Esophagus squamous epithelium (tissue), 4 donors: ENCODE measurements around the gene CD1C.

Experiments
- POLR2A ChIP-seq, 4 donors: fragments of 450-650 bp; IDR thresholded peaks; one replicate each; pipeline ENCODE4 v1.6.1; 2017; ENCODE audit warnings: antibody characterized with exemption in 4 of 4, mild to moderate bottlenecking in 4 of 4, moderate library complexity in 3 of 4
- TF ChIP-seq, protein P1 (sequence below), 6 experiments: fragments of 450-650 bp in 4 of 6; fragments of 200-600 bp in 2 of 6; sonication (generic) in 2 of 6; IDR thresholded peaks; one replicate each; pipeline ENCODE4 v1.5.1; 2016 to 2019; ENCODE audit warnings: antibody characterized with exemption in 6 of 6, mild to moderate bottlenecking in 4 of 6, moderate library complexity in 4 of 6

- TF ChIP-seq, protein P1, sequence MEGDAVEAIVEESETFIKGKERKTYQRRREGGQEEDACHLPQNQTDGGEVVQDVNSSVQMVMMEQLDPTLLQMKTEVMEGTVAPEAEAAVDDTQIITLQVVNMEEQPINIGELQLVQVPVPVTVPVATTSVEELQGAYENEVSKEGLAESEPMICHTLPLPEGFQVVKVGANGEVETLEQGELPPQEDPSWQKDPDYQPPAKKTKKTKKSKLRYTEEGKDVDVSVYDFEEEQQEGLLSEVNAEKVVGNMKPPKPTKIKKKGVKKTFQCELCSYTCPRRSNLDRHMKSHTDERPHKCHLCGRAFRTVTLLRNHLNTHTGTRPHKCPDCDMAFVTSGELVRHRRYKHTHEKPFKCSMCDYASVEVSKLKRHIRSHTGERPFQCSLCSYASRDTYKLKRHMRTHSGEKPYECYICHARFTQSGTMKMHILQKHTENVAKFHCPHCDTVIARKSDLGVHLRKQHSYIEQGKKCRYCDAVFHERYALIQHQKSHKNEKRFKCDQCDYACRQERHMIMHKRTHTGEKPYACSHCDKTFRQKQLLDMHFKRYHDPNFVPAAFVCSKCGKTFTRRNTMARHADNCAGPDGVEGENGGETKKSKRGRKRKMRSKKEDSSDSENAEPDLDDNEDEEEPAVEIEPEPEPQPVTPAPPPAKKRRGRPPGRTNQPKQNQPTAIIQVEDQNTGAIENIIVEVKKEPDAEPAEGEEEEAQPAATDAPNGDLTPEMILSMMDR (IDR thresholded peaks at IDR 0.05), result no peak
- no peak for TF ChIP-seq POLR2A (IDR thresholded peaks at IDR 0.05)
Measured at GRCh38 chr1:158311066-158311465, 21.3 kb downstream of the CD1C start.
